ENCODE data around the gene TIMP3.

Gene TIMP3

DNA sequence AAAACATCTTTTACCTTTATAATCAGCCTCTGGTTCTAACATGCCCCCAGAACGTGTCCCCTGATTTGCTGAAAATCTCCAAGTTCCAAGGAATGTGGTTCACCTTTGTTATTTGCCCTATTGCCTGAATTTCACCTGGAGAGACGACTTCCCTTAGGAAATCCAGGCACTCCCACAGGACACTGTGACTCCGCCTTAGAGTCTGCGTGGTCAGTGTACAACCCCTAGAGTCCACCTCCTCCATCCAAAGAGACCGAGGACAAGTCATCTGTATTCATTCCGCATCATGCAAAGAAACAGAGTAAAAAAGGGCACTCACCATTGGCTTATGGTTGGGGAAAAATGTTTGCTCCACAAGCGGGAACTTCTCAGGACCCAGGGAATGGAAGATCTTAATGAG, 63.1 kb downstream of the TIMP3 start (continued):
- TF ChIP-seq ZNF654 (tag by site-specific recombination; IDR thresholded peaks at IDR 0.05; ENCODE audit: low read depth), result no peak
- no peak for TF ChIP-seq ZNF544 (tag by site-specific recombination; IDR thresholded peaks at IDR 0.05)
- no peak for TF ChIP-seq HOXC10 (CRISPR knock-in tag; IDR thresholded peaks at IDR 0.05)
- TF ChIP-seq ZNF777 (tag by site-specific recombination; IDR thresholded peaks at IDR 0.05; ENCODE audit: borderline replicate concordance), result no peak

DNA sequence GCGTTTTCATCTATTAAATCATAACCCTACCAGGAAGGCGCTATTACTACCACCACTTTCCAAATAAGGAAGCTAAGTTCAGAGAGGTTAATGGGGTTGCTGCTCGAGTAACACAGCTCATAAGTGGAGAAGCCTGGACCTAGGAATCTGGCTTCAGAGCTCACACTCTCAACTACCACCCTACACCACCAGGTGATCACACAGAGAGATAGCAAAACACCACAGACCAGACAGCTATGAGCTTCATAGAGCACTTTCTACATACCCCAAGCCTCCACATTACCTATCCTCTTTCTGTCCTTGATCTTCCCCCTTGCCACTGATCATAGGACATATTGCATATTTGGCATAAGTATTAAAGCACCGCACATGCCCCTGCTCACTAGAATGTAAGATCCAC, 65.4 kb downstream of the TIMP3 start:
- ChIA-PET POLR2A (no interaction called here), CTCF (interaction anchor here (0.6 kb wide), 1 partner anchor 853 kb away, joined by 3 read pairs; no protein-coding TSS in a partner anchor)
- no peak for TF ChIP-seq ZNF354C (tag by site-specific recombination; IDR thresholded peaks at IDR 0.05; ENCODE audit: borderline replicate concordance, low read depth)
- TF ChIP-seq OSR2 (tag by site-specific recombination; IDR thresholded peaks at IDR 0.05), result no peak
- no peak for TF ChIP-seq ZNF843 (tag by site-specific recombination; IDR thresholded peaks at IDR 0.05)
- TF ChIP-seq, protein P1, sequence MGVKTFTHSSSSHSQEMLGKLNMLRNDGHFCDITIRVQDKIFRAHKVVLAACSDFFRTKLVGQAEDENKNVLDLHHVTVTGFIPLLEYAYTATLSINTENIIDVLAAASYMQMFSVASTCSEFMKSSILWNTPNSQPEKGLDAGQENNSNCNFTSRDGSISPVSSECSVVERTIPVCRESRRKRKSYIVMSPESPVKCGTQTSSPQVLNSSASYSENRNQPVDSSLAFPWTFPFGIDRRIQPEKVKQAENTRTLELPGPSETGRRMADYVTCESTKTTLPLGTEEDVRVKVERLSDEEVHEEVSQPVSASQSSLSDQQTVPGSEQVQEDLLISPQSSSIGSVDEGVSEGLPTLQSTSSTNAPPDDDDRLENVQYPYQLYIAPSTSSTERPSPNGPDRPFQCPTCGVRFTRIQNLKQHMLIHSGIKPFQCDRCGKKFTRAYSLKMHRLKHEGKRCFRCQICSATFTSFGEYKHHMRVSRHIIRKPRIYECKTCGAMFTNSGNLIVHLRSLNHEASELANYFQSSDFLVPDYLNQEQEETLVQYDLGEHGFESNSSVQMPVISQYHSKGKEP (tag by site-specific recombination; IDR thresholded peaks at IDR 0.05), result no peak
- TF ChIP-seq, protein P2, sequence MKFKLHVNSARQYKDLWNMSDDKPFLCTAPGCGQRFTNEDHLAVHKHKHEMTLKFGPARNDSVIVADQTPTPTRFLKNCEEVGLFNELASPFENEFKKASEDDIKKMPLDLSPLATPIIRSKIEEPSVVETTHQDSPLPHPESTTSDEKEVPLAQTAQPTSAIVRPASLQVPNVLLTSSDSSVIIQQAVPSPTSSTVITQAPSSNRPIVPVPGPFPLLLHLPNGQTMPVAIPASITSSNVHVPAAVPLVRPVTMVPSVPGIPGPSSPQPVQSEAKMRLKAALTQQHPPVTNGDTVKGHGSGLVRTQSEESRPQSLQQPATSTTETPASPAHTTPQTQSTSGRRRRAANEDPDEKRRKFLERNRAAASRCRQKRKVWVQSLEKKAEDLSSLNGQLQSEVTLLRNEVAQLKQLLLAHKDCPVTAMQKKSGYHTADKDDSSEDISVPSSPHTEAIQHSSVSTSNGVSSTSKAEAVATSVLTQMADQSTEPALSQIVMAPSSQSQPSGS (tag by site-specific recombination; IDR thresholded peaks at IDR 0.05; ENCODE audit: low read depth), result no peak
- no peak for TF ChIP-seq ZNF114 (tag by site-specific recombination; IDR thresholded peaks at IDR 0.05)
- Histone ChIP-seq H3K9me3 (ENCODE audit: control insufficient read depth, insufficient read depth, low read depth, low read length) (no peaks in the 10 kb centered on the region), H3K27ac (ENCODE audit: extremely low read depth, low read depth, low read length) (no peak overlapping the region), H3K4me3 (ENCODE audit: low read depth, low read length) (no peak overlapping the region), H3K36me3 (ENCODE audit: control insufficient read depth in 2 of 2, insufficient read depth in 1 of 2, low read length in 2 of 2) (no peaks in the 10 kb centered on the region), H3K4me1 (ENCODE audit: control insufficient read depth, insufficient read depth, low read length) (no peaks in the 10 kb centered on the region)

DNA sequence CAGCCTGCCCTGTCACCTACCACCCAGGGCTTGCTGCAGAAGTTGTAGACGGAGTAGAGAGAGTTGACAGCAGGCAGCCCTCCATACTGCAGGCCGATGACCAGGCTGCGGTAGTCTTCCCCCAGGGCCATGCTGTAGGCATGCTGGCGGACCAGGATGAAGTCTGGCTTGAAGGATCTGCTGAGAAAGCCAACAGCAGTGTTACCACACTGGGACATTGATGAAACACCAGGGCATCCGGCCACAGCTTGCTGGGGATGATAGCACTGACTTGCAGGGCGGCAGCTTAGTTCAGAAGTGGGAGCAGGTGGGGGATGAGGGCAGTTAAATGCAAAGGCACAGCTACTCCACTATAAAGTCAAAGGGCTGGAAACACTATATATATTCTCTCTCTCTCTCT, 67.4 kb downstream of the TIMP3 start:
- CTCF ChIA-PET, result interaction anchor here (0.7 kb wide), 1 partner anchor 68 kb away, joined by 5 read pairs; no protein-coding TSS in a partner anchor
- Histone ChIP-seq H3K9me3 (ENCODE audit: control insufficient read depth, insufficient read depth, low read depth, low read length) (no peaks in the 10 kb centered on the region), H3K36me3 (ENCODE audit: control insufficient read depth in 2 of 2, insufficient read depth in 1 of 2, low read length in 2 of 2) (no peaks in the 10 kb centered on the region), H3K4me1 (ENCODE audit: control insufficient read depth, insufficient read depth, low read length) (no peaks in the 10 kb centered on the region), H3K27ac (ENCODE audit: extremely low read depth, low read depth, low read length) (no peak overlapping the region), H3K4me3 (ENCODE audit: low read depth, low read length) (no peak overlapping the region)
- TF ChIP-seq ZNF596 (tag by site-specific recombination; IDR thresholded peaks at IDR 0.05), result peak; percentile 35; the same call in 1 of the 2 replicates
- TF ChIP-seq, protein P3, sequence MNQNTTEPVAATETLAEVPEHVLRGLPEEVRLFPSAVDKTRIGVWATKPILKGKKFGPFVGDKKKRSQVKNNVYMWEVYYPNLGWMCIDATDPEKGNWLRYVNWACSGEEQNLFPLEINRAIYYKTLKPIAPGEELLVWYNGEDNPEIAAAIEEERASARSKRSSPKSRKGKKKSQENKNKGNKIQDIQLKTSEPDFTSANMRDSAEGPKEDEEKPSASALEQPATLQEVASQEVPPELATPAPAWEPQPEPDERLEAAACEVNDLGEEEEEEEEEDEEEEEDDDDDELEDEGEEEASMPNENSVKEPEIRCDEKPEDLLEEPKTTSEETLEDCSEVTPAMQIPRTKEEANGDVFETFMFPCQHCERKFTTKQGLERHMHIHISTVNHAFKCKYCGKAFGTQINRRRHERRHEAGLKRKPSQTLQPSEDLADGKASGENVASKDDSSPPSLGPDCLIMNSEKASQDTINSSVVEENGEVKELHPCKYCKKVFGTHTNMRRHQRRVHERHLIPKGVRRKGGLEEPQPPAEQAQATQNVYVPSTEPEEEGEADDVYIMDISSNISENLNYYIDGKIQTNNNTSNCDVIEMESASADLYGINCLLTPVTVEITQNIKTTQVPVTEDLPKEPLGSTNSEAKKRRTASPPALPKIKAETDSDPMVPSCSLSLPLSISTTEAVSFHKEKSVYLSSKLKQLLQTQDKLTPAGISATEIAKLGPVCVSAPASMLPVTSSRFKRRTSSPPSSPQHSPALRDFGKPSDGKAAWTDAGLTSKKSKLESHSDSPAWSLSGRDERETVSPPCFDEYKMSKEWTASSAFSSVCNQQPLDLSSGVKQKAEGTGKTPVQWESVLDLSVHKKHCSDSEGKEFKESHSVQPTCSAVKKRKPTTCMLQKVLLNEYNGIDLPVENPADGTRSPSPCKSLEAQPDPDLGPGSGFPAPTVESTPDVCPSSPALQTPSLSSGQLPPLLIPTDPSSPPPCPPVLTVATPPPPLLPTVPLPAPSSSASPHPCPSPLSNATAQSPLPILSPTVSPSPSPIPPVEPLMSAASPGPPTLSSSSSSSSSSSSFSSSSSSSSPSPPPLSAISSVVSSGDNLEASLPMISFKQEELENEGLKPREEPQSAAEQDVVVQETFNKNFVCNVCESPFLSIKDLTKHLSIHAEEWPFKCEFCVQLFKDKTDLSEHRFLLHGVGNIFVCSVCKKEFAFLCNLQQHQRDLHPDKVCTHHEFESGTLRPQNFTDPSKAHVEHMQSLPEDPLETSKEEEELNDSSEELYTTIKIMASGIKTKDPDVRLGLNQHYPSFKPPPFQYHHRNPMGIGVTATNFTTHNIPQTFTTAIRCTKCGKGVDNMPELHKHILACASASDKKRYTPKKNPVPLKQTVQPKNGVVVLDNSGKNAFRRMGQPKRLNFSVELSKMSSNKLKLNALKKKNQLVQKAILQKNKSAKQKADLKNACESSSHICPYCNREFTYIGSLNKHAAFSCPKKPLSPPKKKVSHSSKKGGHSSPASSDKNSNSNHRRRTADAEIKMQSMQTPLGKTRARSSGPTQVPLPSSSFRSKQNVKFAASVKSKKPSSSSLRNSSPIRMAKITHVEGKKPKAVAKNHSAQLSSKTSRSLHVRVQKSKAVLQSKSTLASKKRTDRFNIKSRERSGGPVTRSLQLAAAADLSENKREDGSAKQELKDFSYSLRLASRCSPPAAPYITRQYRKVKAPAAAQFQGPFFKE (tag by site-specific recombination; IDR thresholded peaks at IDR 0.05; ENCODE audit: borderline replicate concordance), result no peak
- TF ChIP-seq KLF7 (tag by site-specific recombination; IDR thresholded peaks at IDR 0.05; ENCODE audit: borderline replicate concordance), result no peak
- no peak for TF ChIP-seq ZNF548 (tag by site-specific recombination; IDR thresholded peaks at IDR 0.05)
- 0 out of 2 replicates have a peak, but pooled peaks have one; percentile 19 for TF ChIP-seq ZIC2 (tag by site-specific recombination; IDR thresholded peaks at IDR 0.05)
- no peak for TF ChIP-seq ZSCAN23 (tag by site-specific recombination; IDR thresholded peaks at IDR 0.05)
- POLR2A ChIA-PET, result no interaction called here

All from HEK293 (cell line).